ENCODE data around the gene IMP4.
A peak's percentile ranks its signal among the peaks of the same experiment; 100 is the strongest.
"Not testable (repeated sequence)": the region's sequence is repeated elsewhere in the genome, so short reads cannot be mapped to it uniquely, and the experiment has no call there.

IMP4 gene

GRCh38 chr2:130328710-130329109, 14.0 kb upstream of the IMP4 start:
- no peak overlapping the region for H3K27ac ChIP-seq
- no peak for TF ChIP-seq CTCF (conservative IDR thresholded peaks at IDR 0.05)

GRCh38 chr2:130332271-130333073, 10.2 kb upstream of the IMP4 start:
- no peak overlapping the region for H3K27ac ChIP-seq
- TF ChIP-seq CTCF (conservative IDR thresholded peaks at IDR 0.05) = peak; percentile 94

- H3K27ac ChIP-seq = not testable (repeated sequence)
These were observed 9.4 kb upstream of the IMP4 start for GRCh38 chr2:130333253-130333652.

GRCh38 chr2:130334026-130334425, 8.7 kb upstream of the IMP4 start:
- H3K27ac ChIP-seq = no peak overlapping the region
- TF ChIP-seq CTCF (conservative IDR thresholded peaks at IDR 0.05) = no peak

- no peak overlapping the region for H3K27ac ChIP-seq
- no peak for TF ChIP-seq CTCF (conservative IDR thresholded peaks at IDR 0.05)
These were observed 7.5 kb upstream of the IMP4 start for GRCh38 chr2:130335226-130335625.

GRCh38 chr2:130336150-130336876, 6.4 kb upstream of the IMP4 start:
- no peak for TF ChIP-seq CTCF (conservative IDR thresholded peaks at IDR 0.05)
- H3K27ac ChIP-seq = peak overlapping the region; percentile 62

- peak overlapping the region; percentile 62 for H3K27ac ChIP-seq
- TF ChIP-seq CTCF (conservative IDR thresholded peaks at IDR 0.05) = no peak; the same call in 1 of the 2 replicates
These were observed 5.6 kb upstream of the IMP4 start for GRCh38 chr2:130336877-130337734.
